ENCODE results near the gene LRRFIP1. TPM values are rescaled to one million over a fixed set of nuclear protein-coding genes. Genes with fewer than 3 reads are reported as not detected.
A peak's percentile ranks its signal among the peaks of the same experiment; 100 is the strongest.

LRRFIP1 gene
- total and polyA plus RNA-seq, 2 of the 13 experiments (the other 11 are each of a cell fraction or from before 2014, with no cell fraction given): 15.9 to 40.5 TPM

DNA sequence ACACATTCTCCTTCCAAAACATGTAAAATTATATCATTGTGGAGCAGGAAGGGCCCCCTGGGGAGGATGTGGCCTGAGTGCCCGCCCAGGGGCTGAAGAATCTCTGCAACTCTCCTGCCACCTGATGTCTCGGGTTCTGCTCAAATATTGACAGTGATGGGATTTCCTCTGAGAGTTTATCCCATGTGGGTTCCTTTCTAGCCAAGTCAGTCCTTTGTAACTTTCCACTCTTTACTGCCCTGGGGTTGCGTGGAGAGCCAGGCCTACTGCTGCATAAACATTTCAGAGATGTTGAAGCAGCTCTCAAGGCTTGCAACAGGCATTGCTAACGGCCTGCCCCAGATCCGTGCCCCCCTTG, 32.9 kb upstream of the LRRFIP1 start (continued):
- TF ChIP-seq NR2F2 (IDR thresholded peaks at IDR 0.05; ENCODE audit: borderline replicate concordance, low read depth) (peak; percentile 40; the same call in 1 of the 2 replicates), ZNF256 (CRISPR knock-in tag; conservative IDR thresholded peaks at IDR 0.05) (no peak), TRIM24 (CRISPR knock-in tag; IDR thresholded peaks at IDR 0.05) (no peak), ZC3H13 (CRISPR knock-in tag; IDR thresholded peaks at IDR 0.05) (no peak), ATF1 (CRISPR knock-in tag; IDR thresholded peaks at IDR 0.05) (no peak), ZNF782 (CRISPR knock-in tag; IDR thresholded peaks at IDR 0.05; ENCODE audit: borderline replicate concordance) (no peak), NR3C1 (CRISPR knock-in tag; IDR thresholded peaks at IDR 0.05) (no peak), IRX3 (CRISPR knock-in tag; IDR thresholded peaks at IDR 0.05; ENCODE audit: borderline replicate concordance, low read depth) (no peak), PAX8 (CRISPR knock-in tag; IDR thresholded peaks at IDR 0.05; ENCODE audit: borderline replicate concordance) (no peak), SNAPC2 (CRISPR knock-in tag; IDR thresholded peaks at IDR 0.05) (0 out of 2 replicates have a peak, but pooled peaks have one; percentile 17), ZNF510 (CRISPR knock-in tag; IDR thresholded peaks at IDR 0.05; ENCODE audit: low read depth) (0 out of 2 replicates have a peak, but pooled peaks have one; percentile 4)
- TF ChIP-seq, protein P1, sequence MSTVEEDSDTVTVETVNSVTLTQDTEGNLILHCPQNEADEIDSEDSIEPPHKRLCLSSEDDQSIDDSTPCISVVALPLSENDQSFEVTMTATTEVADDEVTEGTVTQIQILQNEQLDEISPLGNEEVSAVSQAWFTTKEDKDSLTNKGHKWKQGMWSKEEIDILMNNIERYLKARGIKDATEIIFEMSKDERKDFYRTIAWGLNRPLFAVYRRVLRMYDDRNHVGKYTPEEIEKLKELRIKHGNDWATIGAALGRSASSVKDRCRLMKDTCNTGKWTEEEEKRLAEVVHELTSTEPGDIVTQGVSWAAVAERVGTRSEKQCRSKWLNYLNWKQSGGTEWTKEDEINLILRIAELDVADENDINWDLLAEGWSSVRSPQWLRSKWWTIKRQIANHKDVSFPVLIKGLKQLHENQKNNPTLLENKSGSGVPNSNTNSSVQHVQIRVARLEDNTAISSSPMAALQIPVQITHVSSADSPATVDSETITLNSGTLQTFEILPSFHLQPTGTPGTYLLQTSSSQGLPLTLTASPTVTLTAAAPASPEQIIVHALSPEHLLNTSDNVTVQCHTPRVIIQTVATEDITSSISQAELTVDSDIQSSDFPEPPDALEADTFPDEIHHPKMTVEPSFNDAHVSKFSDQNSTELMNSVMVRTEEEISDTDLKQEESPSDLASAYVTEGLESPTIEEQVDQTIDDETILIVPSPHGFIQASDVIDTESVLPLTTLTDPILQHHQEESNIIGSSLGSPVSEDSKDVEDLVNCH (CRISPR knock-in tag; IDR thresholded peaks at IDR 0.05): 0 out of 2 replicates have a peak, but pooled peaks have one; percentile 25
- TF ChIP-seq, protein P2, sequence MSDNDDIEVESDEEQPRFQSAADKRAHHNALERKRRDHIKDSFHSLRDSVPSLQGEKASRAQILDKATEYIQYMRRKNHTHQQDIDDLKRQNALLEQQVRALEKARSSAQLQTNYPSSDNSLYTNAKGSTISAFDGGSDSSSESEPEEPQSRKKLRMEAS (IDR thresholded peaks at IDR 0.05): peak; percentile 15; the same call in 1 of the 2 replicates
- TF ChIP-seq, protein P3, sequence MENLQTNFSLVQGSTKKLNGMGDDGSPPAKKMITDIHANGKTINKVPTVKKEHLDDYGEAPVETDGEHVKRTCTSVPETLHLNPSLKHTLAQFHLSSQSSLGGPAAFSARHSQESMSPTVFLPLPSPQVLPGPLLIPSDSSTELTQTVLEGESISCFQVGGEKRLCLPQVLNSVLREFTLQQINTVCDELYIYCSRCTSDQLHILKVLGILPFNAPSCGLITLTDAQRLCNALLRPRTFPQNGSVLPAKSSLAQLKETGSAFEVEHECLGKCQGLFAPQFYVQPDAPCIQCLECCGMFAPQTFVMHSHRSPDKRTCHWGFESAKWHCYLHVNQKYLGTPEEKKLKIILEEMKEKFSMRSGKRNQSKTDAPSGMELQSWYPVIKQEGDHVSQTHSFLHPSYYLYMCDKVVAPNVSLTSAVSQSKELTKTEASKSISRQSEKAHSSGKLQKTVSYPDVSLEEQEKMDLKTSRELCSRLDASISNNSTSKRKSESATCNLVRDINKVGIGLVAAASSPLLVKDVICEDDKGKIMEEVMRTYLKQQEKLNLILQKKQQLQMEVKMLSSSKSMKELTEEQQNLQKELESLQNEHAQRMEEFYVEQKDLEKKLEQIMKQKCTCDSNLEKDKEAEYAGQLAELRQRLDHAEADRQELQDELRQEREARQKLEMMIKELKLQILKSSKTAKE (CRISPR knock-in tag; IDR thresholded peaks at IDR 0.05; ENCODE audit: borderline replicate concordance): peak; percentile 62; the same call in 1 of the 2 replicates
- TF ChIP-seq, protein P4, sequence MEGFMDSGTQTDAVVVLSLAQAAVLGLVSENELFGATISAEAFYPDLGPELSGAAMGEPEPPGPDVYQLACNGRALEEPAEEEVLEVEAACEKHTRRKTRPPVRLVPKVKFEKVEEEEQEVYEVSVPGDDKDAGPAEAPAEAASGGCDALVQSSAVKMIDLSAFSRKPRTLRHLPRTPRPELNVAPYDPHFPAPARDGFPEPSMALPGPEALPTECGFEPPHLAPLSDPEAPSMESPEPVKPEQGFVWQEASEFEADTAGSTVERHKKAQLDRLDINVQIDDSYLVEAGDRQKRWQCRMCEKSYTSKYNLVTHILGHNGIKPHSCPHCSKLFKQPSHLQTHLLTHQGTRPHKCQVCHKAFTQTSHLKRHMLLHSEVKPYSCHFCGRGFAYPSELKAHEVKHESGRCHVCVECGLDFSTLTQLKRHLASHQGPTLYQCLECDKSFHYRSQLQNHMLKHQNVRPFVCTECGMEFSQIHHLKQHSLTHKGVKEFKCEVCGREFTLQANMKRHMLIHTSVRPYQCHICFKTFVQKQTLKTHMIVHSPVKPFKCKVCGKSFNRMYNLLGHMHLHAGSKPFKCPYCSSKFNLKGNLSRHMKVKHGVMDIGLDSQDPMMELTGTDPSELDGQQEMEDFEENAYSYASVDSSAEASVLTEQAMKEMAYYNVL (CRISPR knock-in tag; IDR thresholded peaks at IDR 0.05; ENCODE audit: borderline replicate concordance): peak; percentile 59; the same call in 1 of the 2 replicates
- TF ChIP-seq, protein P5, sequence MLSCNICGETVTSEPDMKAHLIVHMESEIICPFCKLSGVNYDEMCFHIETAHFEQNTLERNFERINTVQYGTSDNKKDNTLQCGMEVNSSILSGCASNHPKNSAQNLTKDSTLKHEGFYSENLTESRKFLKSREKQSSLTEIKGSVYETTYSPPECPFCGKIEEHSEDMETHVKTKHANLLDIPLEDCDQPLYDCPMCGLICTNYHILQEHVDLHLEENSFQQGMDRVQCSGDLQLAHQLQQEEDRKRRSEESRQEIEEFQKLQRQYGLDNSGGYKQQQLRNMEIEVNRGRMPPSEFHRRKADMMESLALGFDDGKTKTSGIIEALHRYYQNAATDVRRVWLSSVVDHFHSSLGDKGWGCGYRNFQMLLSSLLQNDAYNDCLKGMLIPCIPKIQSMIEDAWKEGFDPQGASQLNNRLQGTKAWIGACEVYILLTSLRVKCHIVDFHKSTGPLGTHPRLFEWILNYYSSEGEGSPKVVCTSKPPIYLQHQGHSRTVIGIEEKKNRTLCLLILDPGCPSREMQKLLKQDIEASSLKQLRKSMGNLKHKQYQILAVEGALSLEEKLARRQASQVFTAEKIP (CRISPR knock-in tag; IDR thresholded peaks at IDR 0.05; ENCODE audit: borderline replicate concordance): no peak
- TF ChIP-seq, protein P6, sequence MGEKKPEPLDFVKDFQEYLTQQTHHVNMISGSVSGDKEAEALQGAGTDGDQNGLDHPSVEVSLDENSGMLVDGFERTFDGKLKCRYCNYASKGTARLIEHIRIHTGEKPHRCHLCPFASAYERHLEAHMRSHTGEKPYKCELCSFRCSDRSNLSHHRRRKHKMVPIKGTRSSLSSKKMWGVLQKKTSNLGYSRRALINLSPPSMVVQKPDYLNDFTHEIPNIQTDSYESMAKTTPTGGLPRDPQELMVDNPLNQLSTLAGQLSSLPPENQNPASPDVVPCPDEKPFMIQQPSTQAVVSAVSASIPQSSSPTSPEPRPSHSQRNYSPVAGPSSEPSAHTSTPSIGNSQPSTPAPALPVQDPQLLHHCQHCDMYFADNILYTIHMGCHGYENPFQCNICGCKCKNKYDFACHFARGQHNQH (CRISPR knock-in tag; IDR thresholded peaks at IDR 0.05): peak; percentile 47; the same call in 1 of the 2 replicates
- TF ChIP-seq, protein P7, sequence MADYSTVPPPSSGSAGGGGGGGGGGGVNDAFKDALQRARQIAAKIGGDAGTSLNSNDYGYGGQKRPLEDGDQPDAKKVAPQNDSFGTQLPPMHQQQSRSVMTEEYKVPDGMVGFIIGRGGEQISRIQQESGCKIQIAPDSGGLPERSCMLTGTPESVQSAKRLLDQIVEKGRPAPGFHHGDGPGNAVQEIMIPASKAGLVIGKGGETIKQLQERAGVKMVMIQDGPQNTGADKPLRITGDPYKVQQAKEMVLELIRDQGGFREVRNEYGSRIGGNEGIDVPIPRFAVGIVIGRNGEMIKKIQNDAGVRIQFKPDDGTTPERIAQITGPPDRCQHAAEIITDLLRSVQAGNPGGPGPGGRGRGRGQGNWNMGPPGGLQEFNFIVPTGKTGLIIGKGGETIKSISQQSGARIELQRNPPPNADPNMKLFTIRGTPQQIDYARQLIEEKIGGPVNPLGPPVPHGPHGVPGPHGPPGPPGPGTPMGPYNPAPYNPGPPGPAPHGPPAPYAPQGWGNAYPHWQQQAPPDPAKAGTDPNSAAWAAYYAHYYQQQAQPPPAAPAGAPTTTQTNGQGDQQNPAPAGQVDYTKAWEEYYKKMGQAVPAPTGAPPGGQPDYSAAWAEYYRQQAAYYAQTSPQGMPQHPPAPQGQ (CRISPR knock-in tag; IDR thresholded peaks at IDR 0.05; ENCODE audit: borderline replicate concordance): no peak

Data from HepG2 (cell line).